NCI-H2196 treated with DMSO at 0.1 percent for 48 hours (cell line): Measurements from ENCODE around the gene SCP2.
A peak's percentile ranks its signal among the peaks of the same experiment; 100 is the strongest.

Experiments
- DNase-seq: peaks from one replicate; lab custom pipeline; 2025; ENCODE audit not compliant: unreplicated experiment; lab: John Stamatoyannopoulos, UW

SCP2 gene, protein sequence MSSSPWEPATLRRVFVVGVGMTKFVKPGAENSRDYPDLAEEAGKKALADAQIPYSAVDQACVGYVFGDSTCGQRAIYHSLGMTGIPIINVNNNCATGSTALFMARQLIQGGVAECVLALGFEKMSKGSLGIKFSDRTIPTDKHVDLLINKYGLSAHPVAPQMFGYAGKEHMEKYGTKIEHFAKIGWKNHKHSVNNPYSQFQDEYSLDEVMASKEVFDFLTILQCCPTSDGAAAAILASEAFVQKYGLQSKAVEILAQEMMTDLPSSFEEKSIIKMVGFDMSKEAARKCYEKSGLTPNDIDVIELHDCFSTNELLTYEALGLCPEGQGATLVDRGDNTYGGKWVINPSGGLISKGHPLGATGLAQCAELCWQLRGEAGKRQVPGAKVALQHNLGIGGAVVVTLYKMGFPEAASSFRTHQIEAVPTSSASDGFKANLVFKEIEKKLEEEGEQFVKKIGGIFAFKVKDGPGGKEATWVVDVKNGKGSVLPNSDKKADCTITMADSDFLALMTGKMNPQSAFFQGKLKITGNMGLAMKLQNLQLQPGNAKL

GRCh38 chr1:52927212-52928014 is at the start of gene SCP2:
TSS of gene SCP2 (plus strand) at chr1:52927276. CDS start at chr1:52927397, 121 bp downstream.
- DNase-seq: peak; percentile 48

- DNase-seq: no peak
Measured at GRCh38 chr1:52877554-52877953, 49.5 kb upstream of the SCP2 start.

GRCh38 chr1:52880206-52880605 is 46.9 kb upstream of the SCP2 start:
- no peak for DNase-seq

DNA sequence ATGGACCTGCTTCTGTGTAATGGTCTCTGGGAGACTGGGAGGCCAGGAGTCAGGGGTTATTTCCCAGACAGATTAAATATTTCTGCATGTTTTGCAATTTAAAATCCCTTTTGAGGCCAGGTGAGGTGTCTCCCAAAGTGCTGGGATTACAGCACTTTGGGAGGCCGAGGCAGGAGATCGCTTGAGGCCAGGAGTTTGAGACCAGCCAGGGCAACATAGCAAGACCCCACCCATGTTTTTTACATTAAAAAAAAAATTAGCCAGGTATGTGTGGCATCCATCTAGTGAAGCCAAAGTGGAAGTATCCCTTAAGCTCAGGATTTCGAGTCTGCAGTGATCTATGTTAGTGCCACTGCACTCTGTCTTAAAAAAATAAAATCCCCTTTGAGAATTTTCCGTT is 39.6 kb upstream of the SCP2 start:
- no peak for DNase-seq

DNA sequence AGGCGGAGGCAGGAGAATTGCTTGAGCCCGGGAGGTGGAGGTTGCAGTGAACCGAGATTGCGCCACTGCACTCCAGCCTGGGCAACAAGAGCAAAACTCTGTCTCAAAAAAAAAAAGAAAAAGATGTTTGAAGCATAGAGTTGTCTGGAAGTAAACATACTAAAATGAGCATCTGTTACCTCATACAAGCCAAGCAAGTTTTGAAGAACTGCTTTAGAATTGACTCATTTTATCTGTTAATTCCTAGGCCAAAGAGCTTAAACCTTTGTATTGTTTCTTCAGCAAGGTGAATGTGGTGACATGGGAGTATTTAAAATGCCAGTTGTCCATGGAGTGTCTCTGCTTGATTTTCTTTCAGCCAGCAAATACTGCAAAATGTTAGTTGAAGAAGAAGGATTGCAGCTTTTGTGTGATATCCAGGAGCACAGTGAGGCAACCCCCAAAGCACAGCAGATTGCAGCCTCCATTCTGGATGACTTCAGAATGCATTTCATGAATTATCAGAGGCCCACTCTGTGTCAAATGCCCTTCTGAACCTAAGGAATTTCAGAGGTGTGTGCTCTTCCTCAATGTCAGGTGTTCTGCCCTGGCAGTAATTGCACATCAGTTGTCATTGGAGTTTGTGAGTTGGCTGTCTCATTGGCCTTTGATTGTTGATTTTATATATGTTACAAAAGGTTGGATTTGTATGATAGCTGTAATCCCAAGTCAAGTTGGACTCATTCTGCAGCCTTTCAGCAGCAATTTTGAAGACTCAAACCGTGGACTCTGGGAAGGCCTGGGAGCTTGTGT is 34.5 kb upstream of the SCP2 start:
- DNase-seq: no peak

- no peak for DNase-seq
Measured at GRCh38 chr1:52899445-52899894, 27.6 kb upstream of the SCP2 start.

DNA sequence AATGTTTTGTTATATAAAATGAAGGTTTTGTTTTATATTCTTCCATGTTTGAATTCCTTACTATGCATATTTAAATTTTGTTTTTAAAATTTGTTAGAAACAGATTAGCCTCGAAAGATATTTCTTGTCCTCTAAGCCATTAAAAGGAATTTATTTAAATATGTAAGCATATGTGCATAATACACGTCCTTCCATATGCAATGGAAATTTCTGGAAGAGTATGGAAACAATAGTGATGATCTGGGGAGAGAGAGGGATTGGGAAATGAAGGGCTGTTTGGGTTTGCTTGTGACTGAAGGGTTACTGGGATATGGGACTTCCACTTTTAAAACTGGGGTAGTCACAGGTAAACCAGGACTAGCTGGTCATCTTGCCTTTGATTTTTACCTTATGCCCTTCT is 26.7 kb upstream of the SCP2 start:
- DNase-seq: no peak

DNA sequence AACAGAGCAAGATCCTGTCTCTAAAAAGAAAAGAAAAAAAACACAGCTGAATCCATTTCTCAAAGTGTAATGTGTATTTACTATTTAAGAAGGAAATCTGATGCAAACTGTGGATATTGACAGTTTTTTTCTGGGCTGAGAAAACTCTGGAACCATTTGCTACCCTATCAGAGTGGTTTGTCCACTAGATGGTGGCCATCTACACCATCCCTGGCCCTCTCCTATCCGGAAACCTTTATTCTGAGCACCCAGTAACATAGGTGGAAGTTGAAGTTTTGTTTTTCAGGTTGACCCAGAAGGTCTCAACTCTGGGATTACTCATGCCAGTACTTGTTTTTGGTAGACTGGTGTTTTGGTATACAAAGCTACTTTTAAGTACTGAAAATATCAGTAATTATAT is 25.7 kb upstream of the SCP2 start:
- no peak for DNase-seq

DNA sequence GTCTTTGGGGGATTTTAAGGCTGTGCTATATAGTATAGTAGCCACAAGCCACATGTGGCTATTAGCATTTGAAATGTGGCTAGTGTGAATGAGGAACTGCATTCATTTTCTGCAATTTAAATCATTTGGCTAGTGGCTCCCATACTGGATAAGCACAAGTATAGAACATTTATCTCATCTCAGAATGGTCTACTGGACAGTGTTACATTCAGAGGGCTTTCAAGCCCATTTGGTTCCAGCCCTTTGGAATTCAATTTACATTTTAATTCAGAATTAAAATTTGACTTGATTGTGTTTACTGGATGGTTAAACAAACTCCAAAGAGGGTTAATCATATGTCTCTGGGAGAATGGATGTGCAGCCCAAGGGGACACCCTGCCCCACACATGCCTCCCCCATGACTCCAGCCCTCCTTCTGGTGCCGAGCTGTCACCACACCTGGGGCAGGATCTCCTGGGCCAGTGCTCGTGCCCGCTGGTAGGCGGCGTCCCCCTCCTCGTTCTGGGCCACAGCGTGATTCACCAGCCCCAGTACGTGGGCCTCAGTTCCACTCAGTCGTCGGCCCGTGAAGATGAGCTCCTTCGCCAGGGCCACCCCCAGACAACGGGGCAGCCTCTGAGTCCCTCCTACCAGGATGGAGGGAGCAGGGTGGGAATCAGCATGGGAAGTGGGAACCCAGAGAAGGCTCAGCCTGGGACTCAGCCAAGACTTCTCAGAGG is 22.7 kb upstream of the SCP2 start:
- no peak for DNase-seq

DNA sequence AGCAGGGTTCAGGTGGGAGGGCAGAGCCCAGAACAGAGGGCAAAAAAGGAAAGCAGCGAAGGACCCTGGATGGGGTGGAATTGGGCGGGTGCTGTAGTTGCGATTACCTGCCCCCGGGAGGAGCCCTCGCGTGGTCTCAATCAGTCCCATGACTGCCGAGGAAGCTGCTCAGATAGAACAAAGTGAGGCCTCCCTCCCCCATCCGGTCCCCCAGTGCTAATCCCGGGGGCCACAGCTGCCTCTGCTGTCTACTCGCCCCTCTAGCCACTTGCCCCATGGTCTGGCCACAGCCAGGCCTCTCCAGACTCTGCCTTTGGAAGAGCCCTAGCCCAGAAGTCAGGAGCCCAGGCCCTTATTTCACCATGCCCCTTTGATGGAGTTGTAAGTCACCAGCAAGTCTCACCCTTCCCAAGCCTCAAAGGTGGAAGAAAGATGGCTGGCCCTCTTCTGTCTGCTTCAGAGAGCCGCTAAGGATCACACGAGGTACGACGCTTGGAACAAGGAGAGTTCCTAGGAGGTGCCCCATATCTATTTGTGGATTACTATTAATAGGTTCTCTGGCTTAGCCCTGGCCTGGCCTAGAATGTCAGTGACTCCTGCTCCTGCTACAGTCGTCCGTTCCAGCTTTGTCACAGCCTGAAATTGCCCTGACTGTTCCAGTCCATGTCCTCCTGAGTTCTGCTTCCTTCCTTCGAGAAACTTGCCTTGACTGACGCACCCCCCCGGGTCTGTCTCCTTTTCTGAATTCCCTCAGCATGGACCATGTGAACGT is 22.0 kb upstream of the SCP2 start:
- DNase-seq: no peak

- DNase-seq: no peak
Measured at GRCh38 chr1:52906135-52906603, 20.9 kb upstream of the SCP2 start.

- DNase-seq: no peak
Measured at GRCh38 chr1:52907068-52907811, 19.8 kb upstream of the SCP2 start.

DNA sequence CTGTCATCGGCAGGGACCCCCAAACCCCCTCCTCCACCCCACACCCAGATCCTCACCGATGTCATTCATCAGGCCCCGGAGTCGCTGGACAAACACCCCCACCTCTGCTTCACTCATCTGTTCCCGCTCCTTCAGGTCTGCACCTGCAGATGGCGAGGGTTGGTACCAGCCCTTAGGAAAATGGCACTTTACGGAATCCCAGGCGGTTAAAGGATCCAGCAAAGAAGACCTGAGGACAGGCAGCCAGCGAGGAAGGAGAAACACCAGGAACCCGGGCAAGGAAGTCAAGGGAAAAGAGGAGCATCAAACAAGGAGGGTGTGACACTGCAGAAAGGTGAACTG is 19.3 kb upstream of the SCP2 start:
- no peak for DNase-seq

DNA sequence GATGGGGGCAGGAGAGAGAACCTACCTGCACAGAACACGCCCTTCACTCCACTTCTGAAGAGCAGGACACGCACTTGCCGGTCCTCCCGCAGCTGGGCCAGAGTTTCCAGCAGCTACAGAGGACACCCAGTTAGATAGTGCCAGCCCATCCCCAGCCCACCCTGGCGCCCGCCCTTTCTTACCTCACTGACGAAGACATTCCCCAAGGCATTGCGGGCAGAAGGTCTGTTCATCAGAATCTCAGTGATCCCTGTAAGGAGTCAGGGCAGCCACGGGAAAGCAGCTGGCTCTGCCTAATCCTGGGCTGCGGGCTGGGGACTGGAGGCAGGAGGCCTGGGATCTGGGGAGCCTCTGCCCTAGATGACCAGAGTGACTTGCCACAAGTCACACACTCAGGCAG is 15.5 kb upstream of the SCP2 start:
- no peak for DNase-seq

- no peak for DNase-seq
Measured at GRCh38 chr1:52913014-52913413, 14.1 kb upstream of the SCP2 start.

- DNase-seq: no peak
Measured at GRCh38 chr1:52913537-52913936, 13.5 kb upstream of the SCP2 start.

DNA sequence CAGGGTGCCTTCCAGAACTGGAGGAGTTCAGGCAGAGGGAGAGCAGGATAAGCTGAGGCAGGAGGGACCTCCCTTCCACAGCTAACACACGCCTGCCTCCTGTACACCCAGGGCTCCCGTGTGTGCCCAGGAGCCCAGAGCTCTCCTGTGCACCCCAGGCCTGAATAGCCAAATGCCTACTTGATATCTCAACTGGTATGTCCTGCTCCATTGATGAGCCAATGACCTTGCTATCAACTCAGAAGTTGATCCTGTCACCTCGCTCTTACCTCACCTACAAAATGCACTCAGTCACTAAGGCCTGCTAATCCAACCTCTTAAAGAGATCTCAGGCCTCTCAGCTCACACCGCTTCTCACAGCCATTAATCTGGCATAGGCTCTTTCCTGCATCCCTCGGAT is 12.6 kb upstream of the SCP2 start:
- no peak for DNase-seq

DNA sequence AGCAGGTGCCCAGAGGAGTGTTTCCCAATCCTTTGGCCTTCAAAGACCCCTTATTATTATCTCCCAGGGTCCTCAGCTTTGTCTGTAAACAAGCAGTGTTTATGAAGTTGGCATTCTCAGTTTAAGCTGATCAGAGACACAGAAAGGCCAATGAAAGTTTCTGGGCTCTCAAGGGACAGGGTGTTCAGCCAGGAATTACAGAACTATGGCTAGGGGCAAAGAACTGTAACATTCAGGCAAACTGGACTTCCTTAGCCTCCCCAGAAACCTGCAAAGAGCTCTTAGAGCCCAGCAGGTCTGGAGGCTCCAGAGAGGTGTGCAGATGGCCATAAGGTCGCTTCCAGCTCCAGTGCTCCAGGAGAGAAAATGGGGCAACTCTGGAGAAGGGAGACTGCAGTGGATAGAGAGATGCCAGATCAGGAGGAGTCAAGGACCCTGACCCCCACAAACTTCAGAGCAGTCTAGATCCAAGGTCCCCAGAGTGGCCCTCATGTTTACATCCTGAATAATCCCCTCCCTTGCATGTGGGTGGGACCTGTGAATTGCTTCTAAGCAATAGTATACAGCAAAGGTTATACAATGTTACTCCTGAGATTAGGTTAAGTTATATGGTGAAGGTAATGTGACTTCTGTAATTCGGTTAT is 11.7 kb upstream of the SCP2 start:
- DNase-seq: no peak

GRCh38 chr1:52915855-52916220 is 11.2 kb upstream of the SCP2 start:
- no peak for DNase-seq
